ENCODE data around the gene R3HDM2.

R3HDM2 gene

GRCh38 chr12:57430931-57431566, at the start of gene R3HDM2:
Gene R3HDM2 (minus strand): TSS chr12:57431043. CDS start chr12:57310428, 120,615 bp downstream.
- peak within 1 kb of the TSS; percentile 78 to 99 (median 95) for H3K27ac ChIP-seq
- H3K4me3 ChIP-seq = peak within 1 kb of the TSS; percentile 53 to 80 (median 71)

- Histone ChIP-seq H3K27ac (peak within 1 kb of the TSS in 20 of 21 experiments; percentile 36 to 99 (median 84)), H3K4me3 (peak within 1 kb of the TSS in 3 of 7 experiments; percentile 36 to 42 (median 40))
Measured at GRCh38 chr12:57479376-57480115, 48.7 kb upstream of the R3HDM2 start, which contains the start of gene ARHGAP9. Gene ARHGAP9 (minus strand): TSS chr12:57479866. CDS start chr12:57479406, 460 bp downstream.

GRCh38 chr12:57479043-57479375, 48.2 kb upstream of the R3HDM2 start:
- Histone ChIP-seq H3K27ac (peak overlapping the region in 20 of 21 experiments; percentile 31 to 99 (median 84)), H3K4me3 (peak overlapping the region in 3 of 7 experiments; percentile 14 to 42 (median 36))

GRCh38 chr12:57477710-57478681, 47.2 kb upstream of the R3HDM2 start:
- H3K4me3 ChIP-seq = peak overlapping the region; percentile 32 to 47 (median 40)
- peak overlapping the region; percentile 31 to 99 (median 84) for H3K27ac ChIP-seq

- Histone ChIP-seq H3K27ac (peak overlapping the region; percentile 31 to 99 (median 84)), H3K4me3 (peak overlapping the region; percentile 32 to 47 (median 40))
Measured at GRCh38 chr12:57476993-57477709, 46.3 kb upstream of the R3HDM2 start.

GRCh38 chr12:57476162-57476992, 45.5 kb upstream of the R3HDM2 start:
- Histone ChIP-seq H3K4me3 (peak overlapping the region; percentile 32 to 47 (median 40)), H3K27ac (peak overlapping the region in 18 of 21 experiments; percentile 31 to 99 (median 86))

GRCh38 chr12:57475271-57476161, 44.7 kb upstream of the R3HDM2 start:
- H3K27ac ChIP-seq = peak overlapping the region in 17 of 21 experiments; percentile 17 to 99 (median 88)

GRCh38 chr12:57474862-57475261, 44.0 kb upstream of the R3HDM2 start:
- Histone ChIP-seq H3K4me3 (peak overlapping the region in 1 of 7 experiments; percentile 40), H3K27ac (no peak overlapping the region)

More at GRCh38 chr12:57475271-57476161, 44.7 kb upstream of the R3HDM2 start:
- peak overlapping the region; percentile 32 to 47 (median 40) for H3K4me3 ChIP-seq

- Histone ChIP-seq H3K27ac (no peak overlapping the region), H3K4me3 (no peak overlapping the region)
Measured at GRCh38 chr12:57474430-57474829, 43.6 kb upstream of the R3HDM2 start.

GRCh38 chr12:57473886-57474285, 43.0 kb upstream of the R3HDM2 start:
- no peak overlapping the region for H3K4me3 ChIP-seq
- no peak overlapping the region for H3K27ac ChIP-seq

- Histone ChIP-seq H3K27ac (no peak overlapping the region), H3K4me3 (no peak overlapping the region)
Measured at GRCh38 chr12:57473392-57473791, 42.5 kb upstream of the R3HDM2 start.

- H3K4me3 ChIP-seq = no peak overlapping the region
Measured at GRCh38 chr12:57472391-57472790, 41.5 kb upstream of the R3HDM2 start.

GRCh38 chr12:57471661-57472060, 40.8 kb upstream of the R3HDM2 start:
- H3K27ac ChIP-seq = no peak overlapping the region

More at GRCh38 chr12:57472391-57472790, 41.5 kb upstream of the R3HDM2 start:
- H3K27ac ChIP-seq = no peak overlapping the region

GRCh38 chr12:57470970-57471656, 40.3 kb upstream of the R3HDM2 start:
- no peak overlapping the region for H3K27ac ChIP-seq
- no peak overlapping the region for H3K4me3 ChIP-seq

More at GRCh38 chr12:57471661-57472060, 40.8 kb upstream of the R3HDM2 start:
- H3K4me3 ChIP-seq = no peak overlapping the region

- Histone ChIP-seq H3K27ac (no peak overlapping the region), H3K4me3 (no peak overlapping the region)
Measured at GRCh38 chr12:57470286-57470969, 39.6 kb upstream of the R3HDM2 start.
